A673 (cell line): ENCODE data around the gene SMAD3. TPM values are rescaled to one million over a fixed set of nuclear protein-coding genes. Genes with fewer than 3 reads are reported as not detected.

Source experiments
- BruUV-seq: library from RNA; stranded (reverse); fragments of 400-500 nt; replicated peaks from 2 replicates; lab custom pipeline; 2021; lab: Mats Ljungman, UMichigan
- CTCF ChIA-PET: fragments of 300-600 bp; sonication (Branson Sonifier 250); formaldehyde crosslinking; loops from one replicate; lab custom pipeline; 2022; ENCODE audit warnings: antibody characterized with exemption; lab: Charles Lee
- POLR2A ChIA-PET: fragments of 300-600 bp; sonication (Branson Sonifier 250); formaldehyde crosslinking; loops from one replicate; lab custom pipeline; 2022; ENCODE audit warnings: antibody characterized with exemption; ENCODE audit not compliant: low non-redundant PET; lab: Charles Lee
- DNase-seq: peaks from one replicate; pipeline ENCODE4 v3.0.0-alpha.2; 2015; ENCODE audit warnings: low spot score
- H3K27ac ChIP-seq: fragments of 200-600 bp; sonication (generic); 2 replicates; pipeline ENCODE4 v1.5.1; 2016; ENCODE audit warnings: mixed run types, low read depth, mild to moderate bottlenecking, mixed read lengths, antibody characterized with exemption, low read length; ENCODE audit not compliant: poor library complexity, severe bottlenecking
- H3K27me3 ChIP-seq: fragments of 200-600 bp; sonication (generic); replicated peaks from 2 replicates; pipeline ENCODE4 v1.6.1; 2017; ENCODE audit warnings: mixed run types, low read depth, mild to moderate bottlenecking, mixed read lengths, antibody characterized with exemption, low read length; ENCODE audit not compliant: insufficient read depth, poor library complexity
- H3K36me3 ChIP-seq: fragments of 200-600 bp; sonication (generic); 2 replicates; pipeline ENCODE4 v1.6.1; 2016; ENCODE audit warnings: mixed run types, mild to moderate bottlenecking, mixed read lengths, antibody characterized with exemption, low read length; ENCODE audit not compliant: insufficient read depth, poor library complexity, severe bottlenecking
- H3K4me1 ChIP-seq: fragments of 200-600 bp; sonication (generic); 2 replicates; pipeline ENCODE4 v1.6.1; 2017; ENCODE audit warnings: mixed run types, mild to moderate bottlenecking, mixed read lengths, antibody characterized with exemption, low read length; ENCODE audit not compliant: insufficient read depth, poor library complexity, severe bottlenecking
- H3K4me3 ChIP-seq: fragments of 200-600 bp; sonication (generic); 2 replicates; pipeline ENCODE4 v1.5.1; 2016; ENCODE audit warnings: low read depth, mixed run types, mild to moderate bottlenecking, mixed read lengths, low read length; ENCODE audit not compliant: poor library complexity, severe bottlenecking
- H3K9me3 ChIP-seq: fragments of 200-600 bp; sonication (generic); 2 replicates; pipeline ENCODE4 v1.6.1; 2016; ENCODE audit warnings: mixed run types, low read depth, mild to moderate bottlenecking, mixed read lengths, antibody characterized with exemption, low read length; ENCODE audit not compliant: poor library complexity, severe bottlenecking
- EZH2 ChIP-seq: fragments of 200-600 bp; sonication (generic); IDR thresholded peaks from 2 replicates; pipeline ENCODE4 v1.6.1; 2017; ENCODE audit warnings: borderline replicate concordance, low read depth, mild to moderate bottlenecking, mixed read lengths, antibody characterized with exemption, low read length; ENCODE audit not compliant: poor library complexity, severe bottlenecking
- intact Hi-C: fragments of 100-400 bp; cut with micrococcal nuclease; formaldehyde crosslinking; loops from one replicate; pipeline ENCODE4 v1.10.0; 2022; ENCODE audit not compliant: unreplicated experiment
- total RNA-seq: library from RNA; stranded (reverse); gene quantifications from 2 replicates; pipeline ENCODE4 v1.2.3, GENCODE V29; 2021
- TF ChIP-seq, protein P1 (sequence below): fragments of 300-800, 200-600 bp; sonication (generic); conservative IDR thresholded peaks from 2 replicates; pipeline ENCODE4 v1.5.1; 2017; ENCODE audit warnings: low read depth, mild to moderate bottlenecking, antibody characterized with exemption, low read length, moderate library complexity, mixed read lengths

SMAD3 gene
- total RNA-seq, 1 experiment from 2014 or later: 31.0 TPM

DNA sequence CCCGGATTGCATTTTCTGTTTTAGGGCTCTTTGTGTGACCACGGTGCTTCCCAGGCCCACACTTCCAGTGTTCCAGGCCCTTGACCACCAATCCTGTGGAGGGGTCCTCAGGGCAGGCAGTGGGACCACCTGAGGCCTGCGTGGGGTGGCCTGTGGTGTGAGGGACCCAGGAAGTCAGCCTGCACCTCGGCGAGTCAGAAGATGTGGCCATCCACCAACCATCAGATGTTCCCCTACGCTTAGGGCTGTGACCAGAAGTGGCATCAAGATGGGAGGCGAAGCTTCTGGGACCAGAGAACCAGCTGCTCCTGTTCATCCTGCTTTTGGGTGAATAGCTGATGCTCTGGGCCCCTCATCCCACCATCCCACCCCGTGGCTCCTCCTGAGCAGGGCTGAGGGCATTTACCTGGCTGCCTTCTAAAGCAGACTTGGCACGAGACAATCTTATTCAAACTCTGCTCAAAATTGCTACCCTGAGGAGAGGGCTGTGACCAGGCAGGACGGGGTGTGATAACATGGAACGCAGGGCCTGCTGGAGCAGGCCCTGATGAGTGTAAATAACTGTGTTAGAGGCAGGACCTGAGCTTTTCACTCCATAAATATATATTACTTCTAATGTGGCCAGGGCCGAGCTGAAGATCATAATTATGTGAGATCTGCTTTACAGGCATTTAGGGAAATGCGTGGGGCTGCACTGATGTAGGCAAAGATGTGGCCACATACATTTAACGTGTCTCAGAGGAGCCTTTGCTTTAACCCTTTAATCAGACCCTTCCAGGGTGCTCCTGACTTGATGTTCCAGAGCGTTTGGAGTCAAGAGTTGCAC, 28.8 kb downstream of the SMAD3 start:
- ChIA-PET CTCF (no interaction called here), POLR2A (no interaction called here)
- H3K9me3 ChIP-seq: no peaks in the 10 kb centered on the region
- DNase-seq: no peak
- H3K36me3 ChIP-seq: peaks cover 4% of the 10 kb centered on the region
- H3K27me3 ChIP-seq: no peaks in the 10 kb centered on the region
- BruUV-seq: no TSS peak
- H3K27ac ChIP-seq: no peak overlapping the region
- TF ChIP-seq EZH2: no peak
- TF ChIP-seq, protein P1, sequence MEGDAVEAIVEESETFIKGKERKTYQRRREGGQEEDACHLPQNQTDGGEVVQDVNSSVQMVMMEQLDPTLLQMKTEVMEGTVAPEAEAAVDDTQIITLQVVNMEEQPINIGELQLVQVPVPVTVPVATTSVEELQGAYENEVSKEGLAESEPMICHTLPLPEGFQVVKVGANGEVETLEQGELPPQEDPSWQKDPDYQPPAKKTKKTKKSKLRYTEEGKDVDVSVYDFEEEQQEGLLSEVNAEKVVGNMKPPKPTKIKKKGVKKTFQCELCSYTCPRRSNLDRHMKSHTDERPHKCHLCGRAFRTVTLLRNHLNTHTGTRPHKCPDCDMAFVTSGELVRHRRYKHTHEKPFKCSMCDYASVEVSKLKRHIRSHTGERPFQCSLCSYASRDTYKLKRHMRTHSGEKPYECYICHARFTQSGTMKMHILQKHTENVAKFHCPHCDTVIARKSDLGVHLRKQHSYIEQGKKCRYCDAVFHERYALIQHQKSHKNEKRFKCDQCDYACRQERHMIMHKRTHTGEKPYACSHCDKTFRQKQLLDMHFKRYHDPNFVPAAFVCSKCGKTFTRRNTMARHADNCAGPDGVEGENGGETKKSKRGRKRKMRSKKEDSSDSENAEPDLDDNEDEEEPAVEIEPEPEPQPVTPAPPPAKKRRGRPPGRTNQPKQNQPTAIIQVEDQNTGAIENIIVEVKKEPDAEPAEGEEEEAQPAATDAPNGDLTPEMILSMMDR: no peak
- H3K4me3 ChIP-seq: no peak overlapping the region
- peaks cover 40% of the 10 kb centered on the region for H3K4me1 ChIP-seq
- intact Hi-C loops: no loop called here

- Histone ChIP-seq H3K9me3 (no peaks in the 10 kb centered on the region), H3K4me3 (no peak overlapping the region), H3K27ac (peak overlapping the region; percentile 5), H3K36me3 (peaks cover 4% of the 10 kb centered on the region), H3K4me1 (peaks cover 37% of the 10 kb centered on the region), H3K27me3 (no peaks in the 10 kb centered on the region)
- no TSS peak for BruUV-seq
- intact Hi-C loops: no loop called here
- ChIA-PET POLR2A (no interaction called here), CTCF (no interaction called here)
- DNase-seq: no peak
- no peak for TF ChIP-seq EZH2
- TF ChIP-seq, protein P1: no peak
Observed at GRCh38 chr15:67095912-67096311, 30.5 kb downstream of the SMAD3 start.

DNA sequence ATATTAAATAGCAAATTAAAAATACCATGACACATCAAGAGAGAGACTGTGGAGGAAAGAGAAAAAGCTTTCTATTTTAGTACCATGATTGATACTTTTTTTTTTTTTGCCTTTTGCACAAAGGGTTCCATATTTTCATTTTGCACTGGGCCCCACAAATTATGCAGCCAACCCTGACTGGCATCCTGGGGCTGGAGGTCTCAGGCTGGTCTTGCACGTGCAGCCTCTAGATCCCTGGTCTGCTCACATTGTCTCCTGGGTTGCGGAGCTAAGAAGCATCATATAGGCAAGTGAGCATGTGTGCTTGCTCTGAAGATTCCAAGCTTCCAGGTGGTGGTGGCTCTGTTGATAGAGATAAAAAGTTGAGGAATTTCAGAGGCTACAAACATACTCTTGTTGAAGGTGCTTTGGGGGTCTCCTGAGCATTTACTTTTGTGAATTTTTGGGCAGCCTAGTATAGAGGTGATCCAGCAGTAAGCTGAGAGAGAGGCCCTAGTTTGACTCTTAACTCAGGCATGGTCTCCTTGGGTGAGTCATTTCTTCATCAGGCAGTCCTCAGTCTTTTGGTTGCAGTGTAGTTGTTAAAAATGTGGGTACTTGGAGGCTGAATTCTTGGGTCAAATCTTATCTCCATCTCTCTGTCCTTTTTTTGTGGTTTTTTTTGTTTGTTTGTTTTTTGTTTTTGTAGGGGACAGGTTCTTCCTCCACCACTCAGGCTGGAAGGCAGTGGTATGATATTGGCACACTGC, 31.3 kb downstream of the SMAD3 start:
- Histone ChIP-seq H3K27me3 (no peaks in the 10 kb centered on the region), H3K4me1 (peaks cover 38% of the 10 kb centered on the region), H3K4me3 (no peak overlapping the region), H3K36me3 (peaks cover 4% of the 10 kb centered on the region), H3K9me3 (no peaks in the 10 kb centered on the region), H3K27ac (peak overlapping the region; percentile 5)
- BruUV-seq: no TSS peak
- CTCF ChIA-PET: no interaction called here
- DNase-seq: no peak
- POLR2A ChIA-PET: interaction anchor here (0.6 kb wide), 1 partner anchor 41 kb away, joined by 3 read pairs; no protein-coding TSS in a partner anchor
- TF ChIP-seq, protein P1: no peak
- intact Hi-C loops: no loop called here
